Fibroblast of lung (primary cell): ENCODE data around the gene MAGEA11. TPM values are rescaled to one million over a fixed set of nuclear protein-coding genes. Genes with fewer than 3 reads are reported as not detected.

Source experiments
- DNase-seq, 2 donors: peaks; one replicate each; pipeline versions ENCODE4 v3.0.0 to v3.0.0-alpha.2; 2010; ENCODE audit warnings: low read depth in 2 of 2
- H2AFZ ChIP-seq: 2 replicates; pipeline ENCODE4 v1.5.1; 2012; ENCODE audit warnings: low read length, control low read depth, inconsistent platforms
- H3K27ac ChIP-seq: 2 replicates; pipeline ENCODE4 v1.5.1; 2011; ENCODE audit warnings: low read length, control low read depth; ENCODE audit not compliant: insufficient read depth
- H3K27me3 ChIP-seq: 2 replicates; pipeline ENCODE4 v1.5.1; 2011; ENCODE audit warnings: mild to moderate bottlenecking, low read length; ENCODE audit not compliant: control insufficient read depth, insufficient read depth
- H3K36me3 ChIP-seq: 2 replicates; pipeline ENCODE4 v1.5.1; 2011; ENCODE audit warnings: low read length; ENCODE audit not compliant: control insufficient read depth, insufficient read depth
- H3K4me1 ChIP-seq: 2 replicates; pipeline ENCODE4 v1.5.1; 2011; ENCODE audit warnings: low read length; ENCODE audit not compliant: control insufficient read depth, insufficient read depth; ENCODE audit errors: extremely low read depth
- H3K4me2 ChIP-seq: 2 replicates; pipeline ENCODE4 v1.5.1; 2011; ENCODE audit warnings: low read length, control low read depth; ENCODE audit not compliant: insufficient read depth; ENCODE audit errors: extremely low read depth
- H3K4me3 ChIP-seq, 4 experiments: fragments of 200-600 bp in 1 of 4; sonication (generic) in 1 of 4; replicated peaks in 1 of 4; 2 replicates each; pipeline ENCODE4 v1.5.1; 2011 to 2016; ENCODE audit warnings: low read length in 4 of 4, low read depth in 3 of 4, mild to moderate bottlenecking in 3 of 4, control low read depth in 2 of 4, inconsistent platforms in 1 of 4, mixed read lengths in 1 of 4; ENCODE audit not compliant: insufficient read depth in 1 of 4; ENCODE audit errors: control extremely low read depth in 1 of 4
- H3K79me2 ChIP-seq: 2 replicates; pipeline ENCODE4 v1.5.1; 2012; ENCODE audit warnings: mild to moderate bottlenecking, low read length, inconsistent platforms; ENCODE audit not compliant: control insufficient read depth, insufficient read depth
- H3K9ac ChIP-seq: 2 replicates; pipeline ENCODE4 v1.5.1; 2011; ENCODE audit warnings: mild to moderate bottlenecking, low read length, control low read depth; ENCODE audit not compliant: insufficient read depth
- H3K9me3 ChIP-seq: 2 replicates; pipeline ENCODE4 v1.5.1; 2012; ENCODE audit warnings: low read depth, low read length; ENCODE audit not compliant: control insufficient read depth, insufficient read depth
- H4K20me1 ChIP-seq: 2 replicates; pipeline ENCODE4 v1.5.1; 2011; ENCODE audit warnings: low read length; ENCODE audit not compliant: control insufficient read depth, insufficient read depth; ENCODE audit errors: extremely low read depth
- CTCF ChIP-seq, 2 donors: IDR thresholded peaks in 1 of 2; conservative IDR thresholded peaks in 1 of 2; 1 replicate in 1 of 2; 2 replicates in 1 of 2; pipeline ENCODE4 v1.5.1; 2011 to 2012; ENCODE audit warnings: low read length in 2 of 2, control low read depth in 1 of 2, inconsistent platforms in 1 of 2, low read depth in 1 of 2, mild to moderate bottlenecking in 1 of 2
- EZH2 ChIP-seq: IDR thresholded peaks from 2 replicates; pipeline ENCODE4 v1.5.1; 2012; ENCODE audit warnings: low read length, control low read depth, mild to moderate bottlenecking; ENCODE audit errors: missing control alignments
- polyA plus RNA-seq, 2 donors: library from polyadenylated mRNA; depleted of rRNA in 1 of 2; stranded (reverse) in 1 of 2; unstranded in 1 of 2; fragments of >200 nt; gene quantifications; 2 replicates each; pipeline ENCODE4 v1.2.1, GENCODE V29; 2011 to 2012; ENCODE audit warnings: missing spikeins in 1 of 2
- total RNA-seq: library from RNA; depleted of rRNA; stranded (reverse); fragments of >200 nt; gene quantifications from 2 replicates; pipeline ENCODE4 v1.2.1, GENCODE V29; 2014

MAGEA11 gene
- total and polyA plus RNA-seq, 2 donors (not counting 1 experiment from before 2014, with no cell fraction given) = not detected

- Histone ChIP-seq H3K79me2 (no peaks in the 10 kb centered on the region), H3K27me3 (no peaks in the 10 kb centered on the region), H3K9me3 (no peaks in the 10 kb centered on the region), H4K20me1 (no peaks in the 10 kb centered on the region), H3K36me3 (no peaks in the 10 kb centered on the region), H3K9ac (no peak overlapping the region), H3K4me3 (no peak overlapping the region), H3K4me1 (no peaks in the 10 kb centered on the region), H2AFZ (no peak overlapping the region), H3K27ac (no peak overlapping the region), H3K4me2 (no peak overlapping the region)
- TF ChIP-seq CTCF (conservative IDR thresholded peaks at IDR 0.05 in 1 of 2, IDR thresholded peaks at IDR 0.05 in 1 of 2; ENCODE audit: low read depth in 1 of 2, low read length in 2 of 2) (no peak), EZH2 (no peak)
- no peak for DNase-seq
These were observed 1.6 kb downstream of the MAGEA11 start for GRCh38 chrX:149713279-149714050.

- Histone ChIP-seq H2AFZ (no peak overlapping the region), H3K9ac (no peak overlapping the region), H3K4me2 (no peak overlapping the region), H3K79me2 (no peaks in the 10 kb centered on the region), H3K4me1 (no peaks in the 10 kb centered on the region), H3K36me3 (no peaks in the 10 kb centered on the region), H4K20me1 (no peaks in the 10 kb centered on the region), H3K27ac (no peak overlapping the region), H3K9me3 (no peaks in the 10 kb centered on the region), H3K27me3 (no peaks in the 10 kb centered on the region), H3K4me3 (no peak overlapping the region)
- TF ChIP-seq CTCF (conservative IDR thresholded peaks at IDR 0.05 in 1 of 2, IDR thresholded peaks at IDR 0.05 in 1 of 2; ENCODE audit: low read depth in 1 of 2, low read length in 2 of 2) = no peak
- no peak for TF ChIP-seq EZH2
- DNase-seq = no peak
These were observed 3.6 kb downstream of the MAGEA11 start for GRCh38 chrX:149715468-149715867.

- Histone ChIP-seq H3K4me3 (no peak overlapping the region), H3K27me3 (no peaks in the 10 kb centered on the region), H3K4me1 (no peaks in the 10 kb centered on the region), H3K36me3 (no peaks in the 10 kb centered on the region), H3K9me3 (no peaks in the 10 kb centered on the region), H3K79me2 (no peaks in the 10 kb centered on the region), H2AFZ (no peak overlapping the region), H3K9ac (no peak overlapping the region), H4K20me1 (no peaks in the 10 kb centered on the region), H3K27ac (no peak overlapping the region), H3K4me2 (no peak overlapping the region)
- no peak for DNase-seq
- TF ChIP-seq CTCF (conservative IDR thresholded peaks at IDR 0.05 in 1 of 2, IDR thresholded peaks at IDR 0.05 in 1 of 2; ENCODE audit: low read depth in 1 of 2, low read length in 2 of 2) (no peak), EZH2 (no peak)
These were observed 4.8 kb downstream of the MAGEA11 start for GRCh38 chrX:149716632-149717031.
